ENCODE results near the gene STAT4.

Gene STAT4

DNA sequence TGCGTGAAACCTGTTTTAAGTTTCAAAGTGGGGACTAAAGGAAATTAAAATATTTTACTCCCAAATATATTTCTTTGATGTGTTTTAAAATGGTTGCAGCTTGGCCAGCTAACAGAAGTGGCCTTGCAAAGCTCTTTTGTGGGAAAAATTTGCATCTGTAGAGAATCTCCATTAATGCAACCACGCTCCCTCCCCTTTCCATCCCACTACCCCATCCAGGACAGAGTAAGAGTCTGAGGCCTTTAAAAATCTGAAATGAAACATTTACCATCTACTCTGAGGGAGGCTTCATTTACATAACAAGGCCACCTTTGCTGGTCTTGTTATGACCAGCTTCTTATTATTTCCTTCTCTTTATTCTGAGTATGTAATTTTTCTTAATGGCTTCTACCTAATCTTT is 63.5 kb downstream of the STAT4 start:
- H3F3A ChIP-seq (ENCODE audit: insufficient read depth, low read length): no peaks in the 10 kb centered on the region
- H3K27me3 ChIP-seq (replicated peaks; ENCODE audit: insufficient read depth, low read length): no peaks in the 10 kb centered on the region
- H3K9me3 ChIP-seq (replicated peaks; ENCODE audit: insufficient read depth, low read length): no peaks in the 10 kb centered on the region
- H3K36me3 ChIP-seq (replicated peaks; ENCODE audit: insufficient read depth, low read length): no peaks in the 10 kb centered on the region
- no peak overlapping the region for H2AFZ ChIP-seq (ENCODE audit: low read length)
- no peaks in the 10 kb centered on the region for H3K4me1 ChIP-seq (ENCODE audit: low read length)
- H3K4me2 ChIP-seq (ENCODE audit: low read depth, low read length): no peak overlapping the region
- no peak overlapping the region for H3K4me3 ChIP-seq (ENCODE audit: low read length)
- no peak overlapping the region for H3K9ac ChIP-seq (ENCODE audit: low read length)
- no peak overlapping the region for H3K27ac ChIP-seq (ENCODE audit: low read length)
- H3K79me2 ChIP-seq (ENCODE audit: low read length): no peaks in the 10 kb centered on the region
- TF ChIP-seq CTCF (IDR thresholded peaks at IDR 0.05; ENCODE audit: low read length): no peak
- no peak for TF ChIP-seq EZH2phosphoT487 (IDR thresholded peaks at IDR 0.05; ENCODE audit: low read length)
- TF ChIP-seq EZH2 (optimal IDR thresholded peaks at IDR 0.05; ENCODE audit: low read depth, low read length): no peak
- no peak for DNase-seq
- no peaks in the 10 kb centered on the region; the same call in 1 of the 2 replicates for H3K9me2 ChIP-seq (replicated peaks; ENCODE audit: insufficient read depth, low read length)
- H4K20me1 ChIP-seq (ENCODE audit: insufficient read depth, low read length): no peaks in the 10 kb centered on the region

DNA sequence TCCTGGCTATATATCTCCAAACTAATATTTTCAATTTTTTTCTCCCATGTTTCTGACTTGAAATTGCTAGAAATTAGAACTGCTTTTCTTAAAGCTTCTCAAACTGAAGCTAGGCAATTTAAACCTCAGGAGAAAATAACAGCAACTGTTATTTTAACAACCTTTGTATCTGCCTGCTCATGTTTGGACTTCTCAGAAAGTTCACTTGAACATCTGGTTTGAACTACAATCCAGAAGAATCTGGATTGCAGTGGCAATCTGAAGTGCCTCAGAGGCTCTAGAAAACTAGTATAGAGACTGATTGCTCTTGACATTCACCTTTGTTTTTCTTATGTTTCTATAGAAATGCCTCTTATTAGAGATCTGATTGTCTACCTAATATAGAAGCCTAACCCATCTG is 64.1 kb downstream of the STAT4 start:
- Histone ChIP-seq H3K27me3 (replicated peaks; ENCODE audit: insufficient read depth, low read length) (no peaks in the 10 kb centered on the region), H3K9me3 (replicated peaks; ENCODE audit: insufficient read depth, low read length) (no peaks in the 10 kb centered on the region), H3K9ac (ENCODE audit: low read length) (no peak overlapping the region), H3K4me1 (ENCODE audit: low read length) (no peaks in the 10 kb centered on the region), H3K4me3 (ENCODE audit: low read length) (no peak overlapping the region), H2AFZ (ENCODE audit: low read length) (no peak overlapping the region), H3K36me3 (replicated peaks; ENCODE audit: insufficient read depth, low read length) (no peaks in the 10 kb centered on the region), H3F3A (ENCODE audit: insufficient read depth, low read length) (no peaks in the 10 kb centered on the region), H3K9me2 (replicated peaks; ENCODE audit: insufficient read depth, low read length) (no peaks in the 10 kb centered on the region; the same call in 1 of the 2 replicates), H4K20me1 (ENCODE audit: insufficient read depth, low read length) (no peaks in the 10 kb centered on the region), H3K27ac (ENCODE audit: low read length) (no peak overlapping the region), H3K4me2 (ENCODE audit: low read depth, low read length) (no peak overlapping the region), H3K79me2 (ENCODE audit: low read length) (no peaks in the 10 kb centered on the region)
- DNase-seq: no peak
- no peak for TF ChIP-seq EZH2 (optimal IDR thresholded peaks at IDR 0.05; ENCODE audit: low read depth, low read length)
- no peak for TF ChIP-seq EZH2phosphoT487 (IDR thresholded peaks at IDR 0.05; ENCODE audit: low read length)
- TF ChIP-seq CTCF (IDR thresholded peaks at IDR 0.05; ENCODE audit: low read length): no peak

DNA sequence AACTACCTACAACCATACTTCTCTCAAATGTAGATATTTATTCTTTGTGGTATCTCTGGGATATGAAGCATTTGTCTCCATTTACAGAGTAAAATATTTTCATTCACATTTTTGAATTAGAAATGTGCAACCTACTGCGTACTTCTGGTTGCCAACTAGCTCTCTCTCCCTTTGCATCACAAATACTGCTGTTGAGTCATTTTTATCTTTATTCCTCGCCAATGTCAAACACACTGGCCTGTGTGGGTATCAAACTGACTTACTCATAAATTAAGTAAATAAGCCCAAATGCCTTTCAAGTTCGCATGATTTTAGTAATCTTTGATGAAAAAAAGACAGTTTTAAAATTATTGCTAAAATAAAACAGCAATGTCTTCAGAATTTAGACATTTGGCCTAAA is 67.3 kb downstream of the STAT4 start:
- Histone ChIP-seq H3K4me2 (ENCODE audit: low read depth, low read length) (no peak overlapping the region), H3K36me3 (replicated peaks; ENCODE audit: insufficient read depth, low read length) (no peaks in the 10 kb centered on the region), H3K4me3 (ENCODE audit: low read length) (no peak overlapping the region), H4K20me1 (ENCODE audit: insufficient read depth, low read length) (no peaks in the 10 kb centered on the region), H3K79me2 (ENCODE audit: low read length) (no peaks in the 10 kb centered on the region), H3K4me1 (ENCODE audit: low read length) (no peaks in the 10 kb centered on the region), H2AFZ (ENCODE audit: low read length) (no peak overlapping the region), H3K9me3 (replicated peaks; ENCODE audit: insufficient read depth, low read length) (no peaks in the 10 kb centered on the region), H3K27me3 (replicated peaks; ENCODE audit: insufficient read depth, low read length) (no peaks in the 10 kb centered on the region), H3K27ac (ENCODE audit: low read length) (no peak overlapping the region), H3K9me2 (replicated peaks; ENCODE audit: insufficient read depth, low read length) (no peaks in the 10 kb centered on the region; the same call in 1 of the 2 replicates), H3F3A (ENCODE audit: insufficient read depth, low read length) (no peaks in the 10 kb centered on the region), H3K9ac (ENCODE audit: low read length) (no peak overlapping the region)
- TF ChIP-seq CTCF (IDR thresholded peaks at IDR 0.05; ENCODE audit: low read length) (no peak), EZH2phosphoT487 (IDR thresholded peaks at IDR 0.05; ENCODE audit: low read length) (no peak), EZH2 (optimal IDR thresholded peaks at IDR 0.05; ENCODE audit: low read depth, low read length) (no peak)
- no peak for DNase-seq

Measured in MM.1S (cell line).